GM12878 (cell line): ENCODE data around the gene IL1B. TPM values are rescaled to one million over a fixed set of nuclear protein-coding genes. Genes with fewer than 3 reads are reported as not detected.

Experiments
- ATAC-seq: fragments of 200-7000 bp; cut with Tn5 transposase; 3 replicates; pipeline ENCODE4 v1.9.1; 2020; ENCODE audit warnings: mild to moderate bottlenecking, moderate library complexity
- BruUV-seq: library from RNA; stranded (reverse); fragments of 400-500 nt; replicated peaks from 2 replicates; lab custom pipeline; 2021; lab: Mats Ljungman, UMichigan
- CTCF ChIA-PET: fragments of 300-600 bp; sonication (Branson Sonifier 250); formaldehyde crosslinking; extraction: SDS; loops from one replicate; lab custom pipeline; 2021; ENCODE audit warnings: inconsistent platforms; lab: Yijun Ruan, JAX
- POLR2A ChIA-PET: fragments of 350-600 bp; formaldehyde crosslinking; extraction: SDS; loops from one replicate; lab custom pipeline; 2021; ENCODE audit warnings: inconsistent platforms; lab: Charles Lee
- RAD21 ChIA-PET: fragments of 300-600 bp; sonication (Branson Sonifier 250); formaldehyde crosslinking; loops from one replicate; lab custom pipeline; 2023; ENCODE audit warnings: antibody characterized with exemption; ENCODE audit not compliant: unreplicated experiment; lab: Charles Lee
- SMC1A ChIA-PET: fragments of 300-600 bp; sonication (Branson Sonifier 250); formaldehyde crosslinking; loops from one replicate; lab custom pipeline; 2023; ENCODE audit not compliant: unreplicated experiment, uncharacterized antibody; lab: Charles Lee
- DNase-seq: peaks from one replicate; pipeline ENCODE4 v3.0.0-alpha.2; 2011; ENCODE audit warnings: low read depth, low spot score
- FAIRE-seq: peaks from 3 replicates; lab custom pipeline; 2011; peaks lifted over from hg19 to GRCh38; lab: Jason Lieb, UNC
- H2AFZ ChIP-seq: 2 replicates; pipeline ENCODE4 v1.6.0; 2011; ENCODE audit warnings: low read depth, low read length, control low read depth; ENCODE audit not compliant: control insufficient read depth
- H3K27ac ChIP-seq: 2 replicates; pipeline ENCODE4 v1.5.1; 2011; ENCODE audit warnings: control low read depth; ENCODE audit not compliant: control insufficient read depth, insufficient read depth
- H3K27me3 ChIP-seq, 2 experiments: replicated peaks in 1 of 2; 2 replicates each; pipeline versions ENCODE4 v1.6.0 to v1.6.1; 2011; ENCODE audit warnings: low read length in 1 of 2; ENCODE audit not compliant: control insufficient read depth in 2 of 2, insufficient read depth in 2 of 2
- H3K36me3 ChIP-seq, 2 experiments: 2 replicates each; pipeline ENCODE4 v1.5.1; 2011; ENCODE audit warnings: low read length in 1 of 2; ENCODE audit not compliant: control insufficient read depth in 2 of 2, insufficient read depth in 2 of 2
- H3K4me1 ChIP-seq: 2 replicates; pipeline ENCODE4 v1.6.1; 2011; ENCODE audit warnings: mild to moderate bottlenecking, low read length, moderate library complexity, mixed read lengths; ENCODE audit not compliant: control insufficient read depth, insufficient read depth
- H3K4me2 ChIP-seq: 2 replicates; pipeline ENCODE4 v1.6.0; 2011; ENCODE audit warnings: control low read depth; ENCODE audit not compliant: control insufficient read depth, insufficient read depth
- H3K4me3 ChIP-seq: fragments of 200-600 bp; sonication (generic); 2 replicates; pipeline ENCODE4 v1.5.1; 2016
- H3K79me2 ChIP-seq: 2 replicates; pipeline ENCODE4 v1.6.0; 2011; ENCODE audit warnings: low read length; ENCODE audit not compliant: control insufficient read depth, insufficient read depth
- H3K9ac ChIP-seq: 2 replicates; pipeline ENCODE4 v1.8.0; 2011; ENCODE audit warnings: low read length, control low read depth, mixed read lengths; ENCODE audit not compliant: control insufficient read depth, insufficient read depth
- H3K9me3 ChIP-seq: replicated peaks from 3 replicates; pipeline ENCODE4 v1.5.1; 2011; ENCODE audit warnings: mild to moderate bottlenecking, low read length; ENCODE audit not compliant: control insufficient read depth, insufficient read depth
- H4K20me1 ChIP-seq: 2 replicates; pipeline ENCODE4 v1.6.0; 2011; ENCODE audit not compliant: control insufficient read depth, insufficient read depth
- BMI1 ChIP-seq: fragments of 450-650 bp; IDR thresholded peaks from 2 replicates; pipeline ENCODE4 v1.6.1; 2016; ENCODE audit warnings: mild to moderate bottlenecking, moderate library complexity, borderline replicate concordance
- FOXK2 ChIP-seq: fragments of 450-650 bp; IDR thresholded peaks from 2 replicates; pipeline ENCODE4 v1.6.1; 2017; ENCODE audit warnings: mild to moderate bottlenecking, moderate library complexity
- POU2F2 ChIP-seq: IDR thresholded peaks from 3 replicates; pipeline ENCODE4 v1.6.1; 2011; ENCODE audit warnings: low read depth, mild to moderate bottlenecking, low read length, borderline replicate concordance
- SMAD1 ChIP-seq: fragments of 450-650 bp; IDR thresholded peaks from 2 replicates; pipeline ENCODE4 v1.6.1; 2018; ENCODE audit warnings: mild to moderate bottlenecking, low read depth; ENCODE audit not compliant: partially characterized antibody
- TCF12 ChIP-seq: IDR thresholded peaks from 2 replicates; pipeline ENCODE4 v1.6.1; 2011; ENCODE audit warnings: low read depth, mild to moderate bottlenecking, low read length
- WGBS: methylation state at CpG from one replicate; pipeline ENCODE4 v1.1.6; 2016; ENCODE audit warnings: low lambda C conversion rate; ENCODE audit not compliant: insufficient replicate concordance, insufficient coverage; ENCODE audit errors: missing lambda C conversion rate; 5-methylcytosine and 5-hydroxymethylcytosine counted together
- in situ Hi-C: fragments of 300-500 bp; cut with MboI; formaldehyde crosslinking; loops from 9 replicates; pipeline ENCODE4 v1.14.3; 2018; ENCODE audit warnings: mixed read lengths
- intact Hi-C: fragments of 100-400 bp; cut with micrococcal nuclease; formaldehyde crosslinking; loops from one replicate; pipeline ENCODE4 v1.14.2; 2022; ENCODE audit not compliant: unreplicated experiment
- polyA plus RNA-seq, 11 experiments: library from polyadenylated mRNA; depleted of rRNA in 4 of 11; unstranded in 6 of 11; stranded (reverse) in 5 of 11; fragments of >200 nt; fragmentation: Nextera tagmentation in 4 of 11; fragmentation: Illumina TruSeq in 1 of 11; extraction: Ambion mirVana in 4 of 11; extraction: Trizol in 1 of 11; gene quantifications; 1 replicate in 1 of 11; 2 replicates in 10 of 11; pipeline versions ENCODE4 v1.2.1 to v1.2.3, GENCODE V29; 2011 to 2016; ENCODE audit warnings: inconsistent platforms in 2 of 11, missing spikeins in 2 of 11, low read depth in 1 of 11
- total RNA-seq, 4 experiments: library from RNA; depleted of rRNA in 3 of 4; stranded (reverse); fragments of >200 nt in 3 of 4; fragmentation: Illumina TruSeq in 1 of 4; extraction: Trizol in 1 of 4; gene quantifications; 2 replicates each; pipeline versions ENCODE4 v1.2.1 to v1.2.3, GENCODE V29; 2013 to 2021
- TF ChIP-seq, protein P1 (sequence below): IDR thresholded peaks from 2 replicates; pipeline ENCODE4 v1.6.1; 2011; ENCODE audit warnings: low read depth, low read length, improper control_type of control experiment, borderline replicate concordance
- TF ChIP-seq, protein P2 (sequence below): fragments of 450-650 bp; IDR thresholded peaks from 2 replicates; pipeline ENCODE4 v1.6.1; 2017; ENCODE audit warnings: borderline replicate concordance
- TF ChIP-seq, protein P3 (sequence below): fragments of 450-650 bp; IDR thresholded peaks from 2 replicates; pipeline ENCODE4 v1.6.1; 2017; ENCODE audit warnings: mild to moderate bottlenecking, moderate library complexity

The IL1B gene
- total and polyA plus RNA-seq, 10 of the 15 experiments (the other 5 are each of a cell fraction or from before 2014, with no cell fraction given): 0.20 to 1.6 (median 0.84) TPM

DNA sequence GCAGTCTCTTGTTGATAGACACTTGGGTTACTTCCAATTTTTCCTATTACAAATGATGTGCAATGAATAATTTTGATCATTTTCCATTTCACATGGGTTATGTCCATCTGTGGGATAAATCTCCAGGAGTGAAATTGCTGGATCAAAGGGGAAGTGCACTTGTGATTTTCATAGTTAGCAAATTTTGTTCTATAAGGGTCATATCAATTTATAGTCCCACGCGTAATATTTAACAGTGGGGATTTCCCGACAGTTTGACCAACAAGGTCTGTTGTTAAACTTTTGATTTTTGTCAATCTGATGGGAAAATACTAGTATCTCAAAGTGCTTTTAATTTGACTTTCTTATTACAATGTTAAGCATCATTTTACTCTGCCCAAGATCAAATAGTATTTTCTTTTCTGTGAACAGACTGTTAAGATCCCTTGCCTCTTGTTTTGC is 8.3 kb downstream of the IL1B start (continued):
- TF ChIP-seq POU2F2: no peak
- TF ChIP-seq, protein P1, sequence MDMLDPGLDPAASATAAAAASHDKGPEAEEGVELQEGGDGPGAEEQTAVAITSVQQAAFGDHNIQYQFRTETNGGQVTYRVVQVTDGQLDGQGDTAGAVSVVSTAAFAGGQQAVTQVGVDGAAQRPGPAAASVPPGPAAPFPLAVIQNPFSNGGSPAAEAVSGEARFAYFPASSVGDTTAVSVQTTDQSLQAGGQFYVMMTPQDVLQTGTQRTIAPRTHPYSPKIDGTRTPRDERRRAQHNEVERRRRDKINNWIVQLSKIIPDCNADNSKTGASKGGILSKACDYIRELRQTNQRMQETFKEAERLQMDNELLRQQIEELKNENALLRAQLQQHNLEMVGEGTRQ: no peak

- Histone ChIP-seq H3K9ac (no peak overlapping the region), H3K36me3 (no peaks in the 10 kb centered on the region), H3K27me3 (no peaks in the 10 kb centered on the region), H3K4me1 (peaks cover 19% of the 10 kb centered on the region), H3K9me3 (no peaks in the 10 kb centered on the region; the same call in 2 of the 3 replicates), H4K20me1 (no peaks in the 10 kb centered on the region), H3K4me2 (no peak overlapping the region), H3K27ac (no peak overlapping the region), H3K4me3 (no peak overlapping the region), H2AFZ (no peak overlapping the region), H3K79me2 (no peaks in the 10 kb centered on the region)
- POLR2A ChIA-PET: interaction anchor here (1.0 kb wide), 1 partner anchor 55 kb away, joined by 4 read pairs; no protein-coding TSS in a partner anchor
- DNase-seq (no peak), ATAC-seq (no peak), FAIRE-seq (no peak)
- CTCF ChIA-PET: interaction anchor here (1.2 kb wide), 1 partner anchor 9 kb away, joined by 3 read pairs; the partner anchor contains the start of gene IL1B
- RAD21 ChIA-PET: no interaction called here
- no peak for TF ChIP-seq BMI1
- no peak for TF ChIP-seq SMAD1
- no peak for TF ChIP-seq TCF12
- TF ChIP-seq, protein P2, sequence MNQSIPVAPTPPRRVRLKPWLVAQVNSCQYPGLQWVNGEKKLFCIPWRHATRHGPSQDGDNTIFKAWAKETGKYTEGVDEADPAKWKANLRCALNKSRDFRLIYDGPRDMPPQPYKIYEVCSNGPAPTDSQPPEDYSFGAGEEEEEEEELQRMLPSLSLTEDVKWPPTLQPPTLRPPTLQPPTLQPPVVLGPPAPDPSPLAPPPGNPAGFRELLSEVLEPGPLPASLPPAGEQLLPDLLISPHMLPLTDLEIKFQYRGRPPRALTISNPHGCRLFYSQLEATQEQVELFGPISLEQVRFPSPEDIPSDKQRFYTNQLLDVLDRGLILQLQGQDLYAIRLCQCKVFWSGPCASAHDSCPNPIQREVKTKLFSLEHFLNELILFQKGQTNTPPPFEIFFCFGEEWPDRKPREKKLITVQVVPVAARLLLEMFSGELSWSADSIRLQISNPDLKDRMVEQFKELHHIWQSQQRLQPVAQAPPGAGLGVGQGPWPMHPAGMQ: no peak
- TF ChIP-seq, protein P3, sequence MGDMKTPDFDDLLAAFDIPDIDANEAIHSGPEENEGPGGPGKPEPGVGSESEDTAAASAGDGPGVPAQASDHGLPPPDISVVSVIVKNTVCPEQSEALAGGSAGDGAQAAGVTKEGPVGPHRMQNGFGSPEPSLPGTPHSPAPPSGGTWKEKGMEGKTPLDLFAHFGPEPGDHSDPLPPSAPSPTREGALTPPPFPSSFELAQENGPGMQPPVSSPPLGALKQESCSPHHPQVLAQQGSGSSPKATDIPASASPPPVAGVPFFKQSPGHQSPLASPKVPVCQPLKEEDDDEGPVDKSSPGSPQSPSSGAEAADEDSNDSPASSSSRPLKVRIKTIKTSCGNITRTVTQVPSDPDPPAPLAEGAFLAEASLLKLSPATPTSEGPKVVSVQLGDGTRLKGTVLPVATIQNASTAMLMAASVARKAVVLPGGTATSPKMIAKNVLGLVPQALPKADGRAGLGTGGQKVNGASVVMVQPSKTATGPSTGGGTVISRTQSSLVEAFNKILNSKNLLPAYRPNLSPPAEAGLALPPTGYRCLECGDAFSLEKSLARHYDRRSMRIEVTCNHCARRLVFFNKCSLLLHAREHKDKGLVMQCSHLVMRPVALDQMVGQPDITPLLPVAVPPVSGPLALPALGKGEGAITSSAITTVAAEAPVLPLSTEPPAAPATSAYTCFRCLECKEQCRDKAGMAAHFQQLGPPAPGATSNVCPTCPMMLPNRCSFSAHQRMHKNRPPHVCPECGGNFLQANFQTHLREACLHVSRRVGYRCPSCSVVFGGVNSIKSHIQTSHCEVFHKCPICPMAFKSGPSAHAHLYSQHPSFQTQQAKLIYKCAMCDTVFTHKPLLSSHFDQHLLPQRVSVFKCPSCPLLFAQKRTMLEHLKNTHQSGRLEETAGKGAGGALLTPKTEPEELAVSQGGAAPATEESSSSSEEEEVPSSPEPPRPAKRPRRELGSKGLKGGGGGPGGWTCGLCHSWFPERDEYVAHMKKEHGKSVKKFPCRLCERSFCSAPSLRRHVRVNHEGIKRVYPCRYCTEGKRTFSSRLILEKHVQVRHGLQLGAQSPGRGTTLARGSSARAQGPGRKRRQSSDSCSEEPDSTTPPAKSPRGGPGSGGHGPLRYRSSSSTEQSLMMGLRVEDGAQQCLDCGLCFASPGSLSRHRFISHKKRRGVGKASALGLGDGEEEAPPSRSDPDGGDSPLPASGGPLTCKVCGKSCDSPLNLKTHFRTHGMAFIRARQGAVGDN: no peak
- TF ChIP-seq FOXK2: no peak
- WGBS: 73% methylated on average over 6 of the region's 6 CpGs
- BruUV-seq: no TSS peak
- SMC1A ChIA-PET: interaction anchor here (1.0 to 1.2 kb wide), 4 partner anchors 9 to 63 kb away, joined by 3 to 4 read pairs (median 3); partner anchors contain the start of genes CKAP2L and IL1B
- intact Hi-C loops: no loop called here
- in situ Hi-C loops: no loop called here
Observed at GRCh38 chr2:112827604-112828185, 8.9 kb downstream of the IL1B start.
